GM18858 (cell line): Measurements from ENCODE around the gene TMEM170B.

Experiments
- ATAC-seq: cut with Tn5 transposase; IDR thresholded peaks from one replicate; pipeline ENCODE4 v1.9.1; 2021; ENCODE audit not compliant: unreplicated experiment

TMEM170B gene

DNA sequence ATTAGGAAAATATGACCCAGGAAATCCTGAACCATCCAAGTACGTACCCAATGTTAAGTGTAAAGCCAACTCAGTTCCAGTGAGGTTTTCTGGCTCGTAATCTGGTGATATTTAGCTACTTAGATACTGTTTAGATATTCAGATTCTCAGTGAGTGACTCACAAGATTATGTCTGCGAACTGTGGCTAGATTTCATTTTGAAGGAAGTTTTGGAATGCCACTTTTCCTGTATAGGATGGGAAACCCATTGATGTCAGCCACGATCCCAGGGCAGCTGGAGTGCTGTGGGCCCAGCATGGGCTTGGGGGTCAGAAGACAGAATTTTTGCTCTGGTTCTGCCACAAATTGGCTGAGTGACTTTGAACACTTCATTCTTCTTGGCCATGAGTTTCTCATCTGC, 76.3 kb downstream of the TMEM170B start:
- no peak for ATAC-seq

DNA sequence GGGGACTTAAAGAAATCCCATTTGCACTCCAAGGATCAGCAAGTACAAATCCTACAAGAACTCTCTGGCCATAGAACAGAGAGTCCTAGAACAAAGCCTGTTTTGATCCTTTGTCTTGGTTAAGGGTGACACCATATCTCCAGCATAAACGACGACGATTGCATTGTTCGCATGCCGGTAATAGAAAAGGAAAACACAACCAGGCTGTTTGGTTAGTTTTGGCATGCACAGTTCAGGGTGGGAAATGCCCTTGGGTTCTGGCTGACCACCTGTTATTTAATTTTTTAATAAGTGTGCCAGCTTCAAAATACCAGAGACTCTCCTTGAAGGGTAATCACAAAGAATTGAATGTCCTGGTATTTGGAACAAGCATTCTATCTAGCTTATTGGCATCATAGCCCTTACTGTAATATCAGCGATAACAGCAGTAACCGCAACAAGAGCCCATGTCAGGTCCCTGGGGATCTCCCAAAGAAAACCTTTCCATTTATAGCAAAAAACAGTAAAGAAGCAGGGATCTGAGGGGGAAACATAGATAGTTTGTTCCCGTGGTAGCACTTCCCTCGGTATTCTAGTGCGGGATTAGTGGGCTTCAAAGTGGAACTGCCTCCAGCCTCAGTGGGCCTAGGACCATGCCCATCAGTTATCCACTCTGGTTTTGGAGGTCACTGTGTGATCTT, 77.1 kb downstream of the TMEM170B start:
- ATAC-seq: no peak

DNA sequence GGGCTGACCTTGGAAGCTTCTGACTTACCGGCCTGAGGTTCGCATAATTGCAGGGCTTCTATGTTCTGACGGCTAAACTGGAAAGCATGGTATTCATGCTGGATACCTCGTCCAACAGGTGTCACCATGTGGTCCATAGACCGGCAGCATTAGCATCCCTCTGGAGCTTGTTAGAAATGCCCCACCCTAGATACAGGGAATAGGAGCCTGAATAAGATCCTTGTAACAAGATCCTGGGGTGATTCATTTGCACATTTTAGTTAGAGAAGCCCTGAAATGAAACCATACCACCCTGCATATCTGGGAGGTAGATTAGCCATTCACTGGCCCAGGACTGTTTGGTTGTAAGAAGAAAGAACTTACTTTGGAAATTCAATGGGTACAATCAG, 77.7 kb downstream of the TMEM170B start:
- ATAC-seq: no peak

DNA sequence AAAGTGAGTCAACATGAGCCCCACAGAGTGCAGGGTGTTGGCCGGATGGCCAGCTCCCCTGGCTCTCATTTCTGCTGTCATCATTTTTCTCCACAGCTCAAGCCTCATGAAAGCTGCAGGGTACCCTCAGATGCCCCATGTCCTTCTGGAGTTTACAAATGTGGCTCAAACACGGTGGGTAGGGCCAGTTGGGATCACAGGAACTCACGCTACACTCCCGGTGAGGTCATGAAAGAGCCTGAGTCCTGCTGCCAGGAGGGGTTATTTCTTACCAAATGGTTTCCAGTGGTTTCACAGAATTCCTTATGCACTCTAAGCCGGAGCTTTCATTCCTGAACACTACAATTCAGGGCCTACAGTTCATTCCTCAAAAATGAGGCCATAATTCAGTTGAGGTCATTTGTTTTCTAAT, 78.7 kb downstream of the TMEM170B start:
- ATAC-seq: no peak

DNA sequence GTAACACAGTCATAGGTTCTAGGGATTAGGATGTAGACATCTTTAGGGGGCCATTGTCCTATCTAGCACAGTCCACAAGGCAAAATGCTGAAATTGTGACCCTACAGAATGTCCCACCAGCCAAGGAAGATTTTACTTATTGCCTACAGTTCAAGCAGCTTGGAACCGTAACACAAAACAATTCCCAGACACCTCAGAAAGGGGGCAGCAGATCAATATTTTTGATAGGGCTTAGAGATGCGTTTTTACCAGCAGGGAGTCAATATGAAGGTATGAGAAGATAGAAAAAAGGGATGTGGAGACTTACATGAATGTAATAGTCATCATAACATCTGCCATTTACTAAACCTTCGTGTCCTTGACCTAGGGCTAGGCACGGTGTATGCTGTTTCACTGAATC, 81.0 kb downstream of the TMEM170B start:
- no peak for ATAC-seq

DNA sequence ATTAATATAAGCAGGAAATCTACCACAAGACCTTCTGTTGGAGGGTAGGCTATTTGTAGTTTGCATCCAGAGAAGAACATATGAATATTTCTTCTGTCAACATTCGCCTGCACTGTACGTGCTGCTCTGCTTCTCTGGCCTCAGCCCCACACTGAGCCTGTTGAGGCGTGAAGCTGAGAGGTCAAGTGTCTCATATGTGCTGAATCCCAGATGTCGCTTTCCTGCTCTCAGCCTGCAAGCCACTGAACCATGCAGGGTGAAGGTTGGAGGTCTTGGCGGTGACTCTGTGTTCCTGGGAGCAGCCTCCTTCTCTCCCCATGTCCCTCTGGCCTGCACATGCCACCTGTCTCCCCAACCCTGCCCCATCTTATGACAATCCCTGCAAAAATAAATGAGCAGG, 83.6 kb downstream of the TMEM170B start:
- no peak for ATAC-seq

DNA sequence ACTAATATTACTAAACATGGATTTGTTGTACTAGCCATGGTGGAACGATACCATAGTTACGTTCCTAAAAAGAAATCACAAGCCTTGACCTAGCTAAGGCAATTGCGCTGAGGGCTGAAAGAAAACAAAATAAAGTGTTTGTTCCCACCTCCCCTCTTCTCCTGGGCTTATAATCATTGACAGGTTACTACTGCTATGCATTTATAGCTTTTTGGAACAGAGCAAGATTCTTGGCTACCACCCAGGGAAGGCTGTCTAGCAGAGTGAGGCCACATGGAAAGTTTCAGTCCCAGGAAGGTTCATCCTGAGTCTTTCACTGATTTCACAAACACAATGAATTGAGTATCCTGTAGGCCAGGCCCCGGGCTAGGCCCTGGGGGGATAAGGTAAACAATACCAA, 84.6 kb downstream of the TMEM170B start:
- no peak for ATAC-seq

DNA sequence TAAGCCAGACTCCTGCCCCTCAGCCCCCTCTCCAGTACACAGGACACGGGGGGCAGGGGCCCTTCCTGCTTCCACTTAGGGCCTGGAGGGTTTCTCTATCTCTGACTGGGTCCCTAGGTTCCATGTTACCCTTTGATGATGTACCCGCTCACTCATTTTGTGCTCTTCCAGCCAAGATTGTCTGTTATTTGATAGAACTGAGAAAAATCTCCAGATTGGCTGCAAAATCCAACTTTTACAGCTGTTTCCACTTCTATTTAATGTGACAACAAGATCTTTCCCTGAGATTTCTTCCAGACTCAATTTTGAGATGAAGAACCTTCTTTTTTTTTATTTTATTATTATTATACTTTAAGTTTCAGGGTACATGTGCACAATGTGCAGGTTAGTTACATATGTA, 85.7 kb downstream of the TMEM170B start:
- no peak for ATAC-seq

DNA sequence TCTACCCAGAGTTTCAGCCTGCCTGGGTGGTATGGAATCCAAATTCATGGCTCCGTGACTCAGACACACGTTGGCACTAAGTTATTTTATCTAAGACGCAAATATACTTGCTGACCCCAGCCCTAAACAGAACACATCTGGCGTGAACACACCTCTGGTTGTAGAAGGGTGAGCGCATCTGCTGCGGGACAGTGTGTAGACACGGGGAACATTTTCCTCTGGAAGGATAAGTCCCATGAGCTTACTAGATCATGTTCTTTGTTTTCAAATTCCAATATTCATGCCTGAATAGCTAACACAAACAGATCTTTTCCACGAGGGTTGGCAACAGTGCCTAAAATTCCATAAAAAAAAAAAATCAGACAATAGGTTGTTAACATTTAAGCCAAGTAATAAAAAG, 87.8 kb downstream of the TMEM170B start:
- ATAC-seq: no peak

DNA sequence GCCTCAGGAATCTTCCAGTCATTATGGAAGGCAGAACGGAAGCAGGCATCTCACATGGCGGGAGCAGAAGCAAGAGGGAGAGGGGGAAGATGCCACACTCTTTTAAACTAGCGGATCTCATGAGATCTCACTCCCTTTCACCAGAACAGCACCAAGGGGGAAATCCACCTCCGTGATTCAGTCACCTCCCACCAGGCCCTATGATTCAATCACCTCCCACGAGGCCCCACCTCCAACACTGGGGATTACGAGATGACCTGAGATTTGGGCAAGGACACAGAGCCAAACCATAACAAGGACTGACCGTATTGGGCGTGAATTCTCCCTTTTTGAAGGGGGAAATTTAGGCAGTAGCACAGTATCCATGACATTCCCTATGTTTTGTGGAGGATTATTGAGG, 88.8 kb downstream of the TMEM170B start:
- ATAC-seq: no peak

DNA sequence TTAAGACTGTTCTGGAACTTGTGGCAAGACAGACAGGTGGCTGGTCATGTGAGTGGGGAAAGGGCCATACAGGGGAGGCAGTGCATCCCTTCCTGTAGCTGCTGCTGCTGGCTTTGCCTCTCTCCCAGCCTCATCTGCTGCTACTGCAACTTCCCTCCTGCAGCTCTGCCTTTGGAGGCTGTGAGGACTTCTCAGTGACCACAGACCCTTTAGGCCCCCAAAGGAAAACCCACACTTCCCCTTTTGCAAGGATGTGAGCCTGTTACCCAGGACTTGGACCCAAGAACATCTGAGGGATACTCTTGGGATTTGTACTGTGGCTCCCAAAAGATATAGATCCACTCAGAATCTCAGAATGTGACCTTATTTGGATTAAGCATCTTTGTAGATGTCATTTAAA, 91.0 kb downstream of the TMEM170B start:
- no peak for ATAC-seq

DNA sequence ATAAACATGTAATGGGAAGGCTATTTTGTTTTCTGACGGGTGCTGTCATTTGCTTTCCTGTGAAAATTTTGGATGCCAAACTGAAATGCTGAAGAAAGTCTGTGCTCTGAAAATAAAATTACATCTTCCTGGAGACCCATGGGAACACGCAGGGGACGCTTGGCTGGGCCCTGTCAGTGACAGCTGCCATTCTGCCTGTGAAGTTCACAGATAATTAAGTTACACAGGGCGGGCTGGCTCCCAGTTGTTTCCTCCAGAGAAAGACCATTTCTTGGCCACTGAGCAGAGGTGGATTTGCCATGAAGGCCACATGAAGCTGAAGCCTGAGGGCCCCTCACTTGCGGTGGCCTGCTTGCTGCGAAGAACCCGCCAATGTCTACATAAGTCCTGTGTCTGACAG, 93.5 kb downstream of the TMEM170B start:
- ATAC-seq: no peak

DNA sequence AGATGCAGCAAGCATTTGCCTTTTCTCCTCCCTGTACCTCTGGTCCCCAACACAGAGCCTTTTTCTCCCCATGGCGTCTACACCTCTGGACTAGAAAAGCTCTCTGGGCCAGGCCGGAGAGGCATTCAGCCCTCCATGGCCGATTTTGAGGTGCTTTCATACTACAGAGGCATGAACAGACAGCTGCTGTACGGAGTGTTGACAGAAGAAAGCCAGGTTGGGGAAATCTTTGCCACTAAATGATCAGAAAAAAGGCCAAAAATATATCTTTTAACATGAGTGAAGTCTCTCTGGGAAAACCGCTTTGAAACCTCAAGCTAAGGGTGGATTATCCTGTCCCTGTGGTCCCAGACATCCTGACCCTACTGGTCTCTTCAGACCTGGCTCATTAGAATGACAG, 94.0 kb downstream of the TMEM170B start:
- no peak for ATAC-seq

DNA sequence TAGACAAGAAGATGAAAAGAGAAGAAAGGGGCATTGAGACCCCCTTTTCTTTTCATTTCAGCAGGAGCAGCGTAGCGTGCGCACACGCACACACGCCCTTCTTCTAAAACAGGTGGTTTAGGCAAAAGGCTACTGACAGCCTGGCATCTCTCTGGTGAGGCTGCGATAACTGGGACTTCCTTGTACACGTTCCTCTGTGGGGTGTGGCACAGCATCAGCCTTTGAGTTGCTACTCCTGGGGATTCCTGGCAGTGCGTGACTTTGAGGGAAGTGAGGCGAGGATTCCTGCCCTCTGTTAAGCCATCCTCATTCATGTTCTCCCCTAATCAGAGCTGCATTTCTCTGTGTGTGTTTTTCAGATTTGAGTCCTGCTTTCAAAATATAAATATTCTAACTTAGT, 94.7 kb downstream of the TMEM170B start:
- no peak for ATAC-seq

DNA sequence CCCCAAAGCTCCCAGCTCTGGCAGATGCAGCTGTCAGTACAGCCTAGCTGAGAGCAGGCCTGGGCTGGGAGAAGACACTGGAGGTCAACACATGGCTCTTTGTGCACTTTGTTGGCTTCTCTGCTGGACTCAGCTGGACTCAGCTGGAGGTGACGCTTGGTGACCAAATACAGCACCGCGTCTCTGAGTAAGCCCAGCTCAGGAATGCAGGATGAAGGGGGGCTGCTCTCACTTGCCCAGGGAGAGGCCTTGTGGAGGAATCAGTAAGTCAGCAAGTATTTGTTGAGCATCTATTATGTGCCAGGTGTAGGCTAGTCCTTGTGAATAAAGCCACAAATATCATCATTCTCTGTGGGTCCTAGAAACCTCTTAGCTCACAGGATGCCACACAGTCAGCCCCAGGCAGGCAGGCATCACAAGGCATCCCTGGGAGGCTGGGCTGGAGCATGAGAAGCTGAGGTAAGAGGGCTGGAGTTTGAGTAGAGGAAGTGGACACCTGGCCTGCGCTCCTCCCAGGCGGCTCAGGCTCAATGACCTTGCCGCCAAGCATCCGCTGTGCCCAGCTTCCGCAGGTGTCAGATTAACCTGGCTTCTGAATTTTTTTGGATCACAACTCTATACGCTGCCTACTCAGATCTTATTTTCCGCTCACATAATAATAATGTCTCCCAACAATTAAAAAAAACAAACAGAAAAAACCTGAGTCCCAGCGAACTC, 95.4 kb downstream of the TMEM170B start:
- no peak for ATAC-seq
